K562 (cell line): ENCODE results near the gene PTPN14. TPM values are rescaled to one million over a fixed set of nuclear protein-coding genes. Genes with fewer than 3 reads are reported as not detected.
A peak's percentile ranks its signal among the peaks of the same experiment; 100 is the strongest.

Experiments used
- ATAC-seq: fragments of 200-7000 bp; cut with Tn5 transposase; 3 replicates; pipeline ENCODE4 v1.9.1; 2020; ENCODE audit warnings: moderate library complexity
- BruUV-seq: library from RNA; stranded (reverse); fragments of 400-500 nt; replicated peaks from 2 replicates; lab custom pipeline; 2021; lab: Mats Ljungman, UMichigan
- CTCF ChIA-PET: fragments of 300-600 bp; formaldehyde crosslinking; extraction: SDS; loops from one replicate; lab custom pipeline; 2021; ENCODE audit warnings: low intra/inter-chr PET ratio; lab: Yijun Ruan, JAX
- POLR2A ChIA-PET: fragments of 300-600, 350-650 bp; sonication (Branson Sonifier 250); formaldehyde crosslinking; extraction: SDS; loops from one replicate; lab custom pipeline; 2021; ENCODE audit warnings: antibody characterized with exemption, inconsistent platforms; lab: Yijun Ruan, JAX
- DNase-seq, 4 experiments: peaks; one replicate each; pipeline versions ENCODE4 v3.0.0 to v3.0.0-alpha.2; 2011 to 2018; ENCODE audit warnings: low spot score in 3 of 4, mixed read lengths in 3 of 4; ENCODE audit errors: extremely low read depth in 1 of 4
- FAIRE-seq: peaks from 2 replicates; lab custom pipeline; 2011; peaks lifted over from hg19 to GRCh38; lab: Jason Lieb, UNC
- H2AFZ ChIP-seq: 2 replicates; pipeline ENCODE4 v1.6.0; 2011; ENCODE audit warnings: low read depth, low read length, control low read depth, inconsistent platforms
- H3K27ac ChIP-seq: fragments of 200-600 bp; 3 replicates; pipeline ENCODE4 v1.8.0; 2011; ENCODE audit warnings: low read depth, mild to moderate bottlenecking, control low read depth, inconsistent platforms, low read length, moderate library complexity, mixed read lengths; ENCODE audit errors: extremely low read depth
- H3K27me3 ChIP-seq, 2 experiments: fragments of 300-600 bp in 1 of 2; 2 replicates in 1 of 2; 3 replicates in 1 of 2; pipeline versions ENCODE4 v1.6.0 to v1.8.0; 2011; ENCODE audit warnings: inconsistent platforms in 2 of 2, low read length in 2 of 2, mild to moderate bottlenecking in 1 of 2, mixed read lengths in 1 of 2, moderate library complexity in 1 of 2; ENCODE audit not compliant: control insufficient read depth in 2 of 2, insufficient read depth in 2 of 2
- H3K36me3 ChIP-seq: fragments of 300-600 bp; 3 replicates; pipeline ENCODE4 v1.8.0; 2011; ENCODE audit warnings: mild to moderate bottlenecking, low read length, inconsistent platforms; ENCODE audit not compliant: control insufficient read depth, insufficient read depth
- H3K4me1 ChIP-seq, 2 experiments: fragments of 200-600 bp in 1 of 2; replicated peaks in 1 of 2; 2 replicates in 1 of 2; 3 replicates in 1 of 2; pipeline versions ENCODE4 v1.5.1 to v1.8.0; 2011; ENCODE audit warnings: inconsistent platforms in 2 of 2, low read length in 2 of 2, mild to moderate bottlenecking in 1 of 2, mixed read lengths in 1 of 2, moderate library complexity in 1 of 2; ENCODE audit not compliant: control insufficient read depth in 2 of 2, insufficient read depth in 2 of 2
- H3K4me2 ChIP-seq: 2 replicates; pipeline ENCODE4 v1.6.1; 2011; ENCODE audit warnings: low read length, control low read depth, inconsistent platforms, mixed read lengths; ENCODE audit not compliant: insufficient read depth
- H3K4me3 ChIP-seq: fragments of 200-600 bp; sonication (generic), shearing (Covaris generic); 2 replicates; pipeline ENCODE4 v1.5.1; 2016; ENCODE audit warnings: control low read depth, inconsistent platforms
- H3K79me2 ChIP-seq: fragments of 200-600 bp; 3 replicates; pipeline ENCODE4 v1.8.0; 2011; ENCODE audit warnings: low read length, inconsistent platforms; ENCODE audit not compliant: control insufficient read depth, insufficient read depth
- H3K9ac ChIP-seq, 2 experiments: 2 replicates each; pipeline versions ENCODE4 v1.6.0 to v1.6.1; 2011; ENCODE audit warnings: low read depth in 2 of 2, low read length in 2 of 2, control low read depth in 1 of 2, inconsistent platforms in 1 of 2, mild to moderate bottlenecking in 1 of 2, mixed read lengths in 1 of 2; ENCODE audit not compliant: insufficient read depth in 1 of 2
- H3K9me1 ChIP-seq: one replicate; pipeline ENCODE4 v1.6.0; 2011; ENCODE audit warnings: inconsistent platforms, mild to moderate bottlenecking, low read length, moderate library complexity; ENCODE audit not compliant: control insufficient read depth, insufficient read depth
- H3K9me3 ChIP-seq: replicated peaks from 2 replicates; pipeline ENCODE4 v1.5.1; 2011; ENCODE audit warnings: low read depth, low read length, inconsistent platforms; ENCODE audit not compliant: control insufficient read depth, insufficient read depth
- H4K20me1 ChIP-seq: replicated peaks from 2 replicates; pipeline ENCODE4 v1.6.1; 2011; ENCODE audit warnings: low read length, inconsistent platforms, mixed read lengths; ENCODE audit not compliant: control insufficient read depth, insufficient read depth
- CREB1 ChIP-seq, 2 experiments: sonication (generic) in 1 of 2; formaldehyde crosslinking in 1 of 2; IDR thresholded peaks; 2 replicates each; pipeline versions ENCODE4 v1.6.1 to v1.8.0; 2012 to 2022; ENCODE audit warnings: inconsistent platforms in 1 of 2, mild to moderate bottlenecking in 1 of 2, missing genetic modification reagents in 1 of 2, moderate library complexity in 1 of 2
- GABPA ChIP-seq: fragments of 200-800 bp; sonication (Bioruptor generic); conservative IDR thresholded peaks from 2 replicates; pipeline ENCODE4 v1.6.1; 2016; ENCODE audit warnings: low read depth, missing genetic modification characterization, missing compliant biosample characterization
- PCBP2 ChIP-seq: fragments of 200-400 bp; formaldehyde crosslinking; IDR thresholded peaks from 2 replicates; pipeline ENCODE4 v1.6.1; 2018; ENCODE audit warnings: low read length, low read depth, mild to moderate bottlenecking, moderate library complexity; ENCODE audit not compliant: poor library complexity, severe bottlenecking
- POLR2B ChIP-seq: fragments of 450-650 bp; IDR thresholded peaks from 2 replicates; pipeline ENCODE4 v1.6.1; 2018; ENCODE audit warnings: low read depth; ENCODE audit not compliant: partially characterized antibody
- WGBS: fragments of 100-300 bp; shearing (Covaris generic); methylation state at CpG from one replicate; pipeline ENCODE4 v1.1.6; 2016; ENCODE audit warnings: low coverage, mixed read lengths; ENCODE audit not compliant: insufficient coverage; ENCODE audit errors: missing lambda C conversion rate; 5-methylcytosine and 5-hydroxymethylcytosine counted together
- in situ Hi-C: fragments of 300-500 bp; cut with MboI; formaldehyde crosslinking; loops from 4 replicates; pipeline ENCODE4 v1.15.0; 2018; ENCODE audit warnings: inconsistent platforms, mixed read lengths
- intact Hi-C: fragments of 100-400 bp; cut with micrococcal nuclease; formaldehyde crosslinking; loops from 2 replicates; pipeline ENCODE4 v1.14.2; 2022
- polyA plus RNA-seq, 8 experiments: library from polyadenylated mRNA; depleted of rRNA in 4 of 8; stranded (reverse) in 5 of 8; unstranded in 3 of 8; fragments of >200 nt; fragmentation: Nextera tagmentation in 2 of 8; fragmentation: Illumina TruSeq in 1 of 8; extraction: Ambion mirVana in 2 of 8; extraction: Trizol in 1 of 8; gene quantifications; 2 replicates each; pipeline versions ENCODE4 v1.2.1 to v1.2.3, GENCODE V29; 2011 to 2014; ENCODE audit warnings: inconsistent platforms in 1 of 8, missing spikeins in 1 of 8
- total RNA-seq, 7 experiments: library from RNA; depleted of rRNA in 6 of 7; stranded (reverse); fragments of >200 nt in 6 of 7; fragmentation: Illumina TruSeq in 2 of 7; extraction: Trizol in 2 of 7; gene quantifications; 2 replicates each; pipeline versions ENCODE4 v1.2.1 to v1.2.3, GENCODE V29; 2011 to 2021; ENCODE audit warnings: low replicate concordance in 1 of 7
- TF ChIP-seq, protein P1 (sequence below): sonication (generic); formaldehyde crosslinking; IDR thresholded peaks from 2 replicates; pipeline ENCODE4 v1.8.0; 2022; ENCODE audit warnings: mild to moderate bottlenecking, missing genetic modification reagents

PTPN14 gene
- total and polyA plus RNA-seq, 9 of the 15 experiments (the other 6 are each of a cell fraction or from before 2014, with no cell fraction given), result 0.01 to 0.29 (median 0.04) TPM; not detected in 6

DNA sequence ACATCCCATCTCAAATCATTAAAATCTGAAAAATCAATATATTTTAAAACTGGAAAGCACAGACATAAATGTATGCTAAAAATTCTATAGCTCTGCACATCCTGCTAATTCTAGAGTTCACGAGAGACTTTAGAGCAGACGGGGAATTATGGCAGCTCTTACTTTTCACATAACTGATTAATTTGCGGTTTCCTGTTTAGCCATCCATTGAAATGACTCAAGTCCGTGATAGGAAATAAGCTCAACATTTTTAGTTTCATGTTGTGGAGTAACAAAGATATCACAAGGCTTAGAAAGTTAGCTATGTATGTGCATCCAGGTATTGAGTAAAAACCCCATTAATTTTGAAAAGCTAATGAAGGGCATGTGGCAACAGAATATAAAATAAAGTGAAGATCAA is 147.2 kb downstream of the PTPN14 start:
- Histone ChIP-seq H3K9me1 (no peaks in the 10 kb centered on the region), H3K4me1 (no peaks in the 10 kb centered on the region), H4K20me1 (no peaks in the 10 kb centered on the region), H2AFZ (no peak overlapping the region), H3K36me3 (no peaks in the 10 kb centered on the region), H3K9me3 (no peaks in the 10 kb centered on the region), H3K79me2 (no peaks in the 10 kb centered on the region), H3K4me2 (no peak overlapping the region), H3K4me3 (no peak overlapping the region), H3K9ac (no peak overlapping the region), H3K27ac (no peak overlapping the region), H3K27me3 (peaks cover 2 to 27% of the 10 kb centered on the region in 2 experiments; a peak in 3 of 5 replicates)
- in situ Hi-C loops, result no loop called here
- DNase-seq (no peak), FAIRE-seq (no peak), ATAC-seq (no peak)
- WGBS, result 0% methylated on average over 4 of the region's 4 CpGs
- ChIA-PET POLR2A (interaction anchor here (1.4 kb wide), 1 partner anchor 22 kb away, joined by 4 read pairs; no protein-coding TSS in a partner anchor), CTCF (no interaction called here)
- intact Hi-C loops, result no loop called here
- no TSS peak for BruUV-seq
- TF ChIP-seq POLR2B (no peak), CREB1 (IDR thresholded peaks at IDR 0.05) (no peak), CREB1 (CRISPR knock-in tag; IDR thresholded peaks at IDR 0.05) (no peak), GABPA (tag) (0 out of 2 replicates have a peak, but pooled peaks have one; percentile 13), PCBP2 (no peak)
- TF ChIP-seq, protein P1, sequence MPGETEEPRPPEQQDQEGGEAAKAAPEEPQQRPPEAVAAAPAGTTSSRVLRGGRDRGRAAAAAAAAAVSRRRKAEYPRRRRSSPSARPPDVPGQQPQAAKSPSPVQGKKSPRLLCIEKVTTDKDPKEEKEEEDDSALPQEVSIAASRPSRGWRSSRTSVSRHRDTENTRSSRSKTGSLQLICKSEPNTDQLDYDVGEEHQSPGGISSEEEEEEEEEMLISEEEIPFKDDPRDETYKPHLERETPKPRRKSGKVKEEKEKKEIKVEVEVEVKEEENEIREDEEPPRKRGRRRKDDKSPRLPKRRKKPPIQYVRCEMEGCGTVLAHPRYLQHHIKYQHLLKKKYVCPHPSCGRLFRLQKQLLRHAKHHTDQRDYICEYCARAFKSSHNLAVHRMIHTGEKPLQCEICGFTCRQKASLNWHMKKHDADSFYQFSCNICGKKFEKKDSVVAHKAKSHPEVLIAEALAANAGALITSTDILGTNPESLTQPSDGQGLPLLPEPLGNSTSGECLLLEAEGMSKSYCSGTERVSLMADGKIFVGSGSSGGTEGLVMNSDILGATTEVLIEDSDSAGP (CRISPR knock-in tag), result no peak
